Renal cortical epithelial cell (primary cell): ENCODE measurements around the gene S1PR2. TPM values are rescaled to one million over a fixed set of nuclear protein-coding genes. Genes with fewer than 3 reads are reported as not detected.
"Not testable (repeated sequence)": the region's sequence is repeated elsewhere in the genome, so short reads cannot be mapped to it uniquely, and the experiment has no call there.

Experiments
- DNase-seq: peaks from one replicate; pipeline ENCODE4 v3.0.0-alpha.2; 2011; ENCODE audit warnings: low read depth
- total RNA-seq: library from RNA; depleted of rRNA; stranded (reverse); fragments of >200 nt; gene quantifications from 2 replicates; pipeline ENCODE4 v1.2.3, GENCODE V29; 2014

Gene S1PR2
- total RNA-seq, 1 donor from 2014 or later, result 3.0 TPM

GRCh38 chr19:10254244-10254643 lies 23.1 kb upstream of the S1PR2 start:
- no peak for DNase-seq

GRCh38 chr19:10252707-10253106 lies 21.6 kb upstream of the S1PR2 start:
- DNase-seq, result no peak

- DNase-seq, result peak; percentile 99
Observed at GRCh38 chr19:10251792-10252694, 20.9 kb upstream of the S1PR2 start, which contains the start of gene MRPL4. MRPL4 (plus strand) TSS chr19:10252214; CDS start chr19:10252254, 40 bp downstream.

- DNase-seq, result no peak
Observed at GRCh38 chr19:10246511-10246910, 15.4 kb upstream of the S1PR2 start.

- no peak for DNase-seq
Observed at GRCh38 chr19:10245189-10245939, 14.2 kb upstream of the S1PR2 start.

GRCh38 chr19:10243606-10244005 lies 12.5 kb upstream of the S1PR2 start:
- no peak for DNase-seq

- not testable (repeated sequence) for DNase-seq
Observed at GRCh38 chr19:10241826-10242449, 10.8 kb upstream of the S1PR2 start.

GRCh38 chr19:10238172-10238783 lies 7.1 kb upstream of the S1PR2 start:
- DNase-seq, result no peak

GRCh38 chr19:10237702-10238101 lies 6.6 kb upstream of the S1PR2 start:
- no peak for DNase-seq

- not testable (repeated sequence) for DNase-seq
Observed at GRCh38 chr19:10235409-10235808, 4.3 kb upstream of the S1PR2 start.

- no peak for DNase-seq
Observed at GRCh38 chr19:10235003-10235402, 3.9 kb upstream of the S1PR2 start.

GRCh38 chr19:10233946-10234345 lies 2.8 kb upstream of the S1PR2 start:
- no peak for DNase-seq

GRCh38 chr19:10231612-10232228 lies 589 bp upstream of the S1PR2 start:
- DNase-seq, result no peak

GRCh38 chr19:10230173-10230860 lies 814 bp downstream of the S1PR2 start:
- no peak for DNase-seq

- DNase-seq, result peak; percentile 32
Observed at GRCh38 chr19:10228920-10229319, 2.2 kb downstream of the S1PR2 start.

- no peak for DNase-seq
Observed at GRCh38 chr19:10228393-10228792, 2.7 kb downstream of the S1PR2 start.

- DNase-seq, result no peak
Observed at GRCh38 chr19:10227026-10227971, 3.8 kb downstream of the S1PR2 start.

- DNase-seq, result no peak
Observed at GRCh38 chr19:10226376-10227025, 4.6 kb downstream of the S1PR2 start.

GRCh38 chr19:10226021-10226375 lies 5.1 kb downstream of the S1PR2 start:
- DNase-seq, result no peak
